Thyroid gland (tissue), 4 donors: ENCODE data around the gene KCNQ1OT1.

ENCODE experiments used
- CTCF ChIP-seq, 6 experiments: fragments of 200-600 bp in 3 of 6; fragments of 450-650 bp in 3 of 6; sonication (generic) in 3 of 6; IDR thresholded peaks; one replicate each; pipeline ENCODE4 v1.5.1; 2016 to 2019; ENCODE audit warnings: antibody characterized with exemption in 6 of 6, mild to moderate bottlenecking in 2 of 6, inconsistent platforms in 1 of 6, moderate library complexity in 1 of 6
- POLR2A ChIP-seq, 2 donors: fragments of 450-650 bp; IDR thresholded peaks; one replicate each; pipeline ENCODE4 v1.6.1; 2017; ENCODE audit warnings: antibody characterized with exemption in 2 of 2, mild to moderate bottlenecking in 2 of 2, moderate library complexity in 1 of 2

- TF ChIP-seq CTCF (IDR thresholded peaks at IDR 0.05): no peak
- no peak for TF ChIP-seq POLR2A (IDR thresholded peaks at IDR 0.05)
Measured at GRCh38 chr11:2728128-2728662, 28.4 kb upstream of the KCNQ1OT1 start.
